Fibroblast of lung (primary cell): ENCODE data around the gene ABCG4. TPM values are rescaled to one million over a fixed set of nuclear protein-coding genes. Genes with fewer than 3 reads are reported as not detected.

ENCODE experiments used
- DNase-seq, 2 donors: peaks; one replicate each; pipeline versions ENCODE4 v3.0.0 to v3.0.0-alpha.2; 2010; ENCODE audit warnings: low read depth in 2 of 2
- H2AFZ ChIP-seq: 2 replicates; pipeline ENCODE4 v1.5.1; 2012; ENCODE audit warnings: low read length, control low read depth, inconsistent platforms
- H3K27ac ChIP-seq: 2 replicates; pipeline ENCODE4 v1.5.1; 2011; ENCODE audit warnings: low read length, control low read depth; ENCODE audit not compliant: insufficient read depth
- H3K27me3 ChIP-seq: 2 replicates; pipeline ENCODE4 v1.5.1; 2011; ENCODE audit warnings: mild to moderate bottlenecking, low read length; ENCODE audit not compliant: control insufficient read depth, insufficient read depth
- H3K36me3 ChIP-seq: 2 replicates; pipeline ENCODE4 v1.5.1; 2011; ENCODE audit warnings: low read length; ENCODE audit not compliant: control insufficient read depth, insufficient read depth
- H3K4me1 ChIP-seq: 2 replicates; pipeline ENCODE4 v1.5.1; 2011; ENCODE audit warnings: low read length; ENCODE audit not compliant: control insufficient read depth, insufficient read depth; ENCODE audit errors: extremely low read depth
- H3K4me2 ChIP-seq: 2 replicates; pipeline ENCODE4 v1.5.1; 2011; ENCODE audit warnings: low read length, control low read depth; ENCODE audit not compliant: insufficient read depth; ENCODE audit errors: extremely low read depth
- H3K4me3 ChIP-seq, 4 experiments: fragments of 200-600 bp in 1 of 4; sonication (generic) in 1 of 4; replicated peaks in 1 of 4; 2 replicates each; pipeline ENCODE4 v1.5.1; 2011 to 2016; ENCODE audit warnings: low read length in 4 of 4, low read depth in 3 of 4, mild to moderate bottlenecking in 3 of 4, control low read depth in 2 of 4, inconsistent platforms in 1 of 4, mixed read lengths in 1 of 4; ENCODE audit not compliant: insufficient read depth in 1 of 4; ENCODE audit errors: control extremely low read depth in 1 of 4
- H3K79me2 ChIP-seq: 2 replicates; pipeline ENCODE4 v1.5.1; 2012; ENCODE audit warnings: mild to moderate bottlenecking, low read length, inconsistent platforms; ENCODE audit not compliant: control insufficient read depth, insufficient read depth
- H3K9ac ChIP-seq: 2 replicates; pipeline ENCODE4 v1.5.1; 2011; ENCODE audit warnings: mild to moderate bottlenecking, low read length, control low read depth; ENCODE audit not compliant: insufficient read depth
- H3K9me3 ChIP-seq: 2 replicates; pipeline ENCODE4 v1.5.1; 2012; ENCODE audit warnings: low read depth, low read length; ENCODE audit not compliant: control insufficient read depth, insufficient read depth
- H4K20me1 ChIP-seq: 2 replicates; pipeline ENCODE4 v1.5.1; 2011; ENCODE audit warnings: low read length; ENCODE audit not compliant: control insufficient read depth, insufficient read depth; ENCODE audit errors: extremely low read depth
- EZH2 ChIP-seq: IDR thresholded peaks from 2 replicates; pipeline ENCODE4 v1.5.1; 2012; ENCODE audit warnings: low read length, control low read depth, mild to moderate bottlenecking; ENCODE audit errors: missing control alignments
- polyA plus RNA-seq, 2 donors: library from polyadenylated mRNA; depleted of rRNA in 1 of 2; stranded (reverse) in 1 of 2; unstranded in 1 of 2; fragments of >200 nt; gene quantifications; 2 replicates each; pipeline ENCODE4 v1.2.1, GENCODE V29; 2011 to 2012; ENCODE audit warnings: missing spikeins in 1 of 2
- total RNA-seq: library from RNA; depleted of rRNA; stranded (reverse); fragments of >200 nt; gene quantifications from 2 replicates; pipeline ENCODE4 v1.2.1, GENCODE V29; 2014
- TF ChIP-seq, protein P1 (sequence below), 2 donors: IDR thresholded peaks in 1 of 2; conservative IDR thresholded peaks in 1 of 2; 1 replicate in 1 of 2; 2 replicates in 1 of 2; pipeline ENCODE4 v1.5.1; 2011 to 2012; ENCODE audit warnings: low read length in 2 of 2, control low read depth in 1 of 2, inconsistent platforms in 1 of 2, low read depth in 1 of 2, mild to moderate bottlenecking in 1 of 2

The ABCG4 gene
- total and polyA plus RNA-seq, 2 donors (not counting 1 experiment from before 2014, with no cell fraction given): 0.12 to 0.17 TPM

GRCh38 chr11:119155733-119156492 lies 7.1 kb downstream of the ABCG4 start:
- H2AFZ ChIP-seq: no peak overlapping the region
- TF ChIP-seq, protein P1, sequence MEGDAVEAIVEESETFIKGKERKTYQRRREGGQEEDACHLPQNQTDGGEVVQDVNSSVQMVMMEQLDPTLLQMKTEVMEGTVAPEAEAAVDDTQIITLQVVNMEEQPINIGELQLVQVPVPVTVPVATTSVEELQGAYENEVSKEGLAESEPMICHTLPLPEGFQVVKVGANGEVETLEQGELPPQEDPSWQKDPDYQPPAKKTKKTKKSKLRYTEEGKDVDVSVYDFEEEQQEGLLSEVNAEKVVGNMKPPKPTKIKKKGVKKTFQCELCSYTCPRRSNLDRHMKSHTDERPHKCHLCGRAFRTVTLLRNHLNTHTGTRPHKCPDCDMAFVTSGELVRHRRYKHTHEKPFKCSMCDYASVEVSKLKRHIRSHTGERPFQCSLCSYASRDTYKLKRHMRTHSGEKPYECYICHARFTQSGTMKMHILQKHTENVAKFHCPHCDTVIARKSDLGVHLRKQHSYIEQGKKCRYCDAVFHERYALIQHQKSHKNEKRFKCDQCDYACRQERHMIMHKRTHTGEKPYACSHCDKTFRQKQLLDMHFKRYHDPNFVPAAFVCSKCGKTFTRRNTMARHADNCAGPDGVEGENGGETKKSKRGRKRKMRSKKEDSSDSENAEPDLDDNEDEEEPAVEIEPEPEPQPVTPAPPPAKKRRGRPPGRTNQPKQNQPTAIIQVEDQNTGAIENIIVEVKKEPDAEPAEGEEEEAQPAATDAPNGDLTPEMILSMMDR (conservative IDR thresholded peaks at IDR 0.05 in 1 of 2, IDR thresholded peaks at IDR 0.05 in 1 of 2; ENCODE audit: low read depth in 1 of 2, low read length in 2 of 2): no peak
- TF ChIP-seq EZH2: no peak
- no peak for DNase-seq
- H3K27ac ChIP-seq: no peak overlapping the region
- H4K20me1 ChIP-seq: no peaks in the 10 kb centered on the region
- no peaks in the 10 kb centered on the region for H3K79me2 ChIP-seq
- H3K9ac ChIP-seq: no peak overlapping the region
- H3K4me2 ChIP-seq: no peak overlapping the region
- no peak overlapping the region for H3K4me3 ChIP-seq
- H3K27me3 ChIP-seq: peaks cover 15% of the 10 kb centered on the region
- H3K9me3 ChIP-seq: no peaks in the 10 kb centered on the region
- no peaks in the 10 kb centered on the region for H3K4me1 ChIP-seq
- H3K36me3 ChIP-seq: no peaks in the 10 kb centered on the region

- Histone ChIP-seq H3K4me2 (no peak overlapping the region), H4K20me1 (no peaks in the 10 kb centered on the region), H3K36me3 (no peaks in the 10 kb centered on the region), H3K27ac (no peak overlapping the region), H3K79me2 (no peaks in the 10 kb centered on the region), H3K4me3 (no peak overlapping the region), H3K9ac (no peak overlapping the region), H3K27me3 (peaks cover 15% of the 10 kb centered on the region), H3K9me3 (no peaks in the 10 kb centered on the region), H2AFZ (no peak overlapping the region), H3K4me1 (no peaks in the 10 kb centered on the region)
- no peak for DNase-seq
- TF ChIP-seq EZH2: no peak
- TF ChIP-seq, protein P1 (conservative IDR thresholded peaks at IDR 0.05 in 1 of 2, IDR thresholded peaks at IDR 0.05 in 1 of 2; ENCODE audit: low read depth in 1 of 2, low read length in 2 of 2): no peak
These were observed 7.6 kb downstream of the ABCG4 start for GRCh38 chr11:119156496-119156895.

- Histone ChIP-seq H3K9me3 (no peaks in the 10 kb centered on the region), H3K4me3 (no peak overlapping the region), H3K4me1 (no peaks in the 10 kb centered on the region), H3K36me3 (no peaks in the 10 kb centered on the region), H3K9ac (no peak overlapping the region), H3K27ac (no peak overlapping the region), H3K4me2 (no peak overlapping the region), H4K20me1 (no peaks in the 10 kb centered on the region), H2AFZ (no peak overlapping the region), H3K27me3 (peaks cover 13% of the 10 kb centered on the region), H3K79me2 (no peaks in the 10 kb centered on the region)
- TF ChIP-seq EZH2: no peak
- TF ChIP-seq, protein P1 (conservative IDR thresholded peaks at IDR 0.05 in 1 of 2, IDR thresholded peaks at IDR 0.05 in 1 of 2; ENCODE audit: low read depth in 1 of 2, low read length in 2 of 2): no peak
- DNase-seq: no peak
These were observed 8.2 kb downstream of the ABCG4 start for GRCh38 chr11:119157063-119157462.
